K562 (cell line): ENCODE measurements around the gene KCNAB1. TPM values are rescaled to one million over a fixed set of nuclear protein-coding genes. Genes with fewer than 3 reads are reported as not detected.
A peak's percentile ranks its signal among the peaks of the same experiment; 100 is the strongest.

ENCODE experiments used
- ARID1B ChIP-seq: fragments of 450-650 bp; IDR thresholded peaks from 2 replicates; pipeline ENCODE4 v1.6.1; 2016; ENCODE audit warnings: antibody characterized with exemption, mild to moderate bottlenecking, inconsistent platforms
- ATF7 ChIP-seq: fragments of 450-650 bp; IDR thresholded peaks from 2 replicates; pipeline ENCODE4 v1.7.1; 2014; ENCODE audit warnings: mild to moderate bottlenecking, moderate library complexity
- BACH1 ChIP-seq: fragments of 200-800 bp; sonication (Bioruptor generic); IDR thresholded peaks from 2 replicates; pipeline ENCODE4 v1.6.1; 2016; ENCODE audit warnings: missing genetic modification characterization, missing compliant biosample characterization
- BRD9 ChIP-seq: fragments of 450-650 bp; IDR thresholded peaks from 2 replicates; pipeline ENCODE4 v1.6.1; 2018; ENCODE audit warnings: low read depth; ENCODE audit not compliant: partially characterized antibody
- CBFA2T3 ChIP-seq: fragments of 450-650 bp; IDR thresholded peaks from 2 replicates; pipeline ENCODE4 v1.6.1; 2017
- FOS ChIP-seq: IDR thresholded peaks from 3 replicates; pipeline ENCODE4 v1.6.1; 2011; ENCODE audit not compliant: insufficient read length; ENCODE audit errors: extremely low read depth
- HDAC2 ChIP-seq: fragments of 450-650 bp; IDR thresholded peaks from 2 replicates; pipeline ENCODE4 v1.6.1; 2016; ENCODE audit warnings: mild to moderate bottlenecking
- IRF2 ChIP-seq: sonication (generic); formaldehyde crosslinking; IDR thresholded peaks from 2 replicates; pipeline ENCODE4 v1.8.1; 2022; ENCODE audit warnings: mild to moderate bottlenecking, missing genetic modification reagents
- NBN ChIP-seq: fragments of 450-650 bp; IDR thresholded peaks from 2 replicates; pipeline ENCODE4 v1.6.1; 2016; ENCODE audit warnings: low read depth, mild to moderate bottlenecking
- NFIX ChIP-seq: fragments of 250-450 bp; sonication (Bioruptor Pico); IDR thresholded peaks from 2 replicates; pipeline ENCODE4 v1.4.0; 2020; ENCODE audit warnings: low read depth, mild to moderate bottlenecking, moderate library complexity
- NR1H2 ChIP-seq: sonication (generic); formaldehyde crosslinking; IDR thresholded peaks from 2 replicates; pipeline ENCODE4 v1.4.0; 2020; ENCODE audit warnings: mild to moderate bottlenecking, missing genetic modification reagents
- NRF1 ChIP-seq, 2 experiments: fragments of 450-650 bp; IDR thresholded peaks in 1 of 2; conservative IDR thresholded peaks in 1 of 2; 2 replicates each; pipeline ENCODE4 v1.6.1; 2014; ENCODE audit warnings: mild to moderate bottlenecking in 2 of 2
- POLR2A ChIP-seq: fragments of 450-650 bp; conservative IDR thresholded peaks from 2 replicates; pipeline ENCODE4 v1.6.1; 2016
- RBM15 ChIP-seq: fragments of 200-400 bp; formaldehyde crosslinking; IDR thresholded peaks from 2 replicates; pipeline ENCODE4 v1.6.1; 2018; ENCODE audit warnings: mild to moderate bottlenecking, low read length, moderate library complexity; ENCODE audit not compliant: insufficient read depth
- RHOXF2B ChIP-seq: fragments of 250-450 bp; sonication (Bioruptor Pico); conservative IDR thresholded peaks from 2 replicates; pipeline ENCODE4 v1.5.1; 2021
- SMAD4 ChIP-seq: fragments of 250-450 bp; sonication (Bioruptor Pico); conservative IDR thresholded peaks from 2 replicates; pipeline ENCODE4 v1.8.0; 2021; ENCODE audit warnings: inconsistent platforms, mild to moderate bottlenecking, moderate library complexity
- SMARCA4 ChIP-seq: fragments of 450-650 bp; IDR thresholded peaks from 2 replicates; pipeline ENCODE4 v1.6.1; 2016
- TARDBP ChIP-seq: fragments of 450-650 bp; IDR thresholded peaks from 2 replicates; pipeline ENCODE4 v1.6.1; 2016
- ZNF12 ChIP-seq: sonication (generic); formaldehyde crosslinking; IDR thresholded peaks from 2 replicates; pipeline ENCODE4 v1.4.0; 2020; ENCODE audit warnings: mild to moderate bottlenecking, missing genetic modification reagents
- ZNF124 ChIP-seq: sonication (generic); formaldehyde crosslinking; IDR thresholded peaks from 2 replicates; pipeline ENCODE4 v1.8.1; 2022; ENCODE audit warnings: missing genetic modification reagents
- ZNF263 ChIP-seq: sonication (generic); formaldehyde crosslinking; IDR thresholded peaks from 2 replicates; pipeline ENCODE4 v1.8.0; 2022; ENCODE audit warnings: mild to moderate bottlenecking, missing genetic modification reagents, borderline replicate concordance
- ZNF316 ChIP-seq: fragments of 450-650 bp; IDR thresholded peaks from 2 replicates; pipeline ENCODE4 v1.6.1; 2016
- ZNF354B ChIP-seq: fragments of 250-450 bp; sonication (Bioruptor Pico); IDR thresholded peaks from 2 replicates; pipeline ENCODE4 v1.4.0; 2020
- ZNF764 ChIP-seq: fragments of 250-450 bp; sonication (Bioruptor Pico); IDR thresholded peaks from 2 replicates; pipeline ENCODE4 v1.4.0; 2020; ENCODE audit warnings: low read depth, mild to moderate bottlenecking, moderate library complexity
- ZZZ3 ChIP-seq: fragments of 450-650 bp; IDR thresholded peaks from 2 replicates; pipeline ENCODE4 v1.6.1; 2016; ENCODE audit warnings: antibody characterized with exemption, mild to moderate bottlenecking, moderate library complexity
- polyA plus RNA-seq, 8 experiments: library from polyadenylated mRNA; depleted of rRNA in 4 of 8; stranded (reverse) in 5 of 8; unstranded in 3 of 8; fragments of >200 nt; fragmentation: Nextera tagmentation in 2 of 8; fragmentation: Illumina TruSeq in 1 of 8; extraction: Ambion mirVana in 2 of 8; extraction: Trizol in 1 of 8; gene quantifications; 2 replicates each; pipeline versions ENCODE4 v1.2.1 to v1.2.3, GENCODE V29; 2011 to 2014; ENCODE audit warnings: inconsistent platforms in 1 of 8, missing spikeins in 1 of 8
- total RNA-seq, 7 experiments: library from RNA; depleted of rRNA in 6 of 7; stranded (reverse); fragments of >200 nt in 6 of 7; fragmentation: Illumina TruSeq in 2 of 7; extraction: Trizol in 2 of 7; gene quantifications; 2 replicates each; pipeline versions ENCODE4 v1.2.1 to v1.2.3, GENCODE V29; 2011 to 2021; ENCODE audit warnings: low replicate concordance in 1 of 7
- TF ChIP-seq, protein P1 (sequence below), 2 experiments: IDR thresholded peaks; 2 replicates each; pipeline ENCODE4 v1.6.1; 2011; ENCODE audit warnings: borderline replicate concordance in 1 of 2, control low read depth in 1 of 2, low read depth in 1 of 2, low read length in 1 of 2, mild to moderate bottlenecking in 1 of 2, mixed read lengths in 1 of 2, moderate library complexity in 1 of 2; ENCODE audit not compliant: insufficient read depth in 1 of 2, insufficient read length in 1 of 2, poor library complexity in 1 of 2, severe bottlenecking in 1 of 2; ENCODE audit errors: extremely low read depth in 1 of 2
- TF ChIP-seq, protein P2 (sequence below): sonication (generic); formaldehyde crosslinking; IDR thresholded peaks from 2 replicates; pipeline ENCODE4 v1.8.1; 2022; ENCODE audit warnings: missing genetic modification reagents
- TF ChIP-seq, protein P3 (sequence below): fragments of 250-450 bp; sonication (Bioruptor Pico); IDR thresholded peaks from 2 replicates; pipeline ENCODE4 v1.4.0; 2020; ENCODE audit warnings: mild to moderate bottlenecking, moderate library complexity, borderline replicate concordance

KCNAB1 gene
- total and polyA plus RNA-seq, 9 of the 15 experiments (the other 6 are each of a cell fraction or from before 2014, with no cell fraction given) = 0.14 to 1.2 (median 0.51) TPM

DNA sequence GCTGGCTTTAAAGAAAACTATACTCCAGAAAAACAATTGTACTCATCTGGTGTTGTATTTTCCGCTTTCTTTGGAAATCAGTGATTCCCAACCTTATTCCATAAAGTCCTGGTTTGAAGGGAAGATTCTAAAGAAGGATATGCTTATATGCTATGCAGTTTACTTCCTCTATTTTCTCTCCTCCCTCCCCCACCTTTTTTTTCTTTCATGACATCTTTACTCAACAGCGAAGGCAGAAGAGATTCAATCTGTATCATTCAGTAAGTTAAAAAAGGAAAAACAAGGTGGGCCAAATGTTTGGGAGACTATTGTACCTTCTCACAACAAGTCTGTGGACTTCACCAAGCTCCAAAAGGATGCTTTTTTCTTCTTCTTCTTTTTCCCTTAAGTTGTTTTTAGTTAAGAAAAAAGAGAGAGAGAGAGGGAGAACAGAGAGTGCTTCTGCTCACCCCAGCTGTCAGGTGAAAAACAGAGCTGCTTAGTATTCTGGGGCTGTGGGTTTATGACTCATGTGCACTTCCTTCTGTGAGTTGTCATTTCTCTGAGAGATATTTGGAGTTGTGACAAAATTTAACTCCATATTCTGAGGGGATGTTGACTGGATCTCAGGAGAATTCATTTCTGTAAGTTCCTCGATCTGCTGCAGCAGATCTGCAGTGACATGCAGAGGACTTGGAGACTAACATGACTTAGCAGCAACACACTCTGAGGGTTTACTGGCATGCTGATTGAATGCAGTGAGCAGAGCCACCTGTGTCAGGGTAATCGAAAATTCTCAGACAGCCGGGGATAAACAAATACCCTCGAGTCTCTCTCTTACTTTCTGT is 363.8 kb downstream of the KCNAB1 start (continued):
- TF ChIP-seq ATF7 (no peak), FOS (peak; percentile 9), RBM15 (no peak), NBN (0 out of 2 replicates have a peak, but pooled peaks have one; percentile 54), ZNF263 (CRISPR knock-in tag) (no peak), POLR2A (0 out of 2 replicates have a peak, but pooled peaks have one; percentile 34), BRD9 (peak; percentile 84), ZNF764 (CRISPR knock-in tag) (no peak), ARID1B (peak; percentile 68), NFIX (no peak), CBFA2T3 (peak; percentile 60), SMAD4 (no peak), BACH1 (no peak), TARDBP (no peak), NR1H2 (CRISPR knock-in tag) (no peak), RHOXF2B (CRISPR knock-in tag) (no peak), HDAC2 (no peak), ZNF124 (CRISPR knock-in tag) (no peak), ZNF12 (CRISPR knock-in tag) (no peak), ZZZ3 (no peak), SMARCA4 (peak; percentile 77), ZNF316 (no peak), NRF1 (conservative IDR thresholded peaks at IDR 0.05 in 1 of 2, IDR thresholded peaks at IDR 0.05 in 1 of 2) (no peak), IRF2 (CRISPR knock-in tag) (no peak), ZNF354B (CRISPR knock-in tag) (no peak)
- TF ChIP-seq, protein P1, sequence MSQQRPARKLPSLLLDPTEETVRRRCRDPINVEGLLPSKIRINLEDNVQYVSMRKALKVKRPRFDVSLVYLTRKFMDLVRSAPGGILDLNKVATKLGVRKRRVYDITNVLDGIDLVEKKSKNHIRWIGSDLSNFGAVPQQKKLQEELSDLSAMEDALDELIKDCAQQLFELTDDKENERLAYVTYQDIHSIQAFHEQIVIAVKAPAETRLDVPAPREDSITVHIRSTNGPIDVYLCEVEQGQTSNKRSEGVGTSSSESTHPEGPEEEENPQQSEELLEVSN (IDR thresholded peaks at IDR 0.05; ENCODE audit: borderline replicate concordance in 1 of 2, extremely low read depth in 1 of 2, insufficient read depth in 1 of 2, insufficient read length in 1 of 2, low read depth in 1 of 2, low read length in 1 of 2, poor library complexity in 1 of 2, severe bottlenecking in 1 of 2) = no peak
- TF ChIP-seq, protein P2, sequence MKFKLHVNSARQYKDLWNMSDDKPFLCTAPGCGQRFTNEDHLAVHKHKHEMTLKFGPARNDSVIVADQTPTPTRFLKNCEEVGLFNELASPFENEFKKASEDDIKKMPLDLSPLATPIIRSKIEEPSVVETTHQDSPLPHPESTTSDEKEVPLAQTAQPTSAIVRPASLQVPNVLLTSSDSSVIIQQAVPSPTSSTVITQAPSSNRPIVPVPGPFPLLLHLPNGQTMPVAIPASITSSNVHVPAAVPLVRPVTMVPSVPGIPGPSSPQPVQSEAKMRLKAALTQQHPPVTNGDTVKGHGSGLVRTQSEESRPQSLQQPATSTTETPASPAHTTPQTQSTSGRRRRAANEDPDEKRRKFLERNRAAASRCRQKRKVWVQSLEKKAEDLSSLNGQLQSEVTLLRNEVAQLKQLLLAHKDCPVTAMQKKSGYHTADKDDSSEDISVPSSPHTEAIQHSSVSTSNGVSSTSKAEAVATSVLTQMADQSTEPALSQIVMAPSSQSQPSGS = no peak
- TF ChIP-seq, protein P3, sequence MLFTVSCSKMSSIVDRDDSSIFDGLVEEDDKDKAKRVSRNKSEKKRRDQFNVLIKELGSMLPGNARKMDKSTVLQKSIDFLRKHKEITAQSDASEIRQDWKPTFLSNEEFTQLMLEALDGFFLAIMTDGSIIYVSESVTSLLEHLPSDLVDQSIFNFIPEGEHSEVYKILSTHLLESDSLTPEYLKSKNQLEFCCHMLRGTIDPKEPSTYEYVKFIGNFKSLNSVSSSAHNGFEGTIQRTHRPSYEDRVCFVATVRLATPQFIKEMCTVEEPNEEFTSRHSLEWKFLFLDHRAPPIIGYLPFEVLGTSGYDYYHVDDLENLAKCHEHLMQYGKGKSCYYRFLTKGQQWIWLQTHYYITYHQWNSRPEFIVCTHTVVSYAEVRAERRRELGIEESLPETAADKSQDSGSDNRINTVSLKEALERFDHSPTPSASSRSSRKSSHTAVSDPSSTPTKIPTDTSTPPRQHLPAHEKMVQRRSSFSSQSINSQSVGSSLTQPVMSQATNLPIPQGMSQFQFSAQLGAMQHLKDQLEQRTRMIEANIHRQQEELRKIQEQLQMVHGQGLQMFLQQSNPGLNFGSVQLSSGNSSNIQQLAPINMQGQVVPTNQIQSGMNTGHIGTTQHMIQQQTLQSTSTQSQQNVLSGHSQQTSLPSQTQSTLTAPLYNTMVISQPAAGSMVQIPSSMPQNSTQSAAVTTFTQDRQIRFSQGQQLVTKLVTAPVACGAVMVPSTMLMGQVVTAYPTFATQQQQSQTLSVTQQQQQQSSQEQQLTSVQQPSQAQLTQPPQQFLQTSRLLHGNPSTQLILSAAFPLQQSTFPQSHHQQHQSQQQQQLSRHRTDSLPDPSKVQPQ (CRISPR knock-in tag) = no peak
